Activated naive CD4-positive, alpha-beta T cell treated with anti-CD3 and anti-CD28 coated beads, Interleukin-2, amount 50 U/mL, for 72 hours (primary cell): ENCODE measurements around the gene ESYT3. TPM values are rescaled to one million over a fixed set of nuclear protein-coding genes. Genes with fewer than 3 reads are reported as not detected.

Source experiments
- total RNA-seq, 2 donors: library from RNA; stranded (reverse); gene quantifications; one replicate each; pipeline ENCODE4 v1.2.3, GENCODE V29; 2022

The ESYT3 gene
- total RNA-seq, 2 donors from 2014 or later, result 0.14 to 0.35 TPM

Other genes with a start within 250 kb of the ESYT3 start
- 10 to 100 TPM; 38.3 to 39.0 TPM for gene ARMC8, start 247.3 kb upstream of the ESYT3 start, total RNA-seq
- 1 to 10 TPM in 1 of 2 donors, not detected in 1; 3.7 TPM for gene NME9, start 104.8 kb upstream of the ESYT3 start, total RNA-seq
- 1 to 10 TPM in 1 of 2 donors, not detected in 1; 1.5 TPM for gene MRAS, start 86.0 kb upstream of the ESYT3 start, total RNA-seq
- gene CEP70, start 159.6 kb downstream of the ESYT3 start, total RNA-seq, result 10 to 100 TPM; 13.4 to 41.6 TPM
- 1 to 10 TPM; 2.1 to 2.2 TPM for gene FAIM, start 174.2 kb downstream of the ESYT3 start, total RNA-seq